NCI-H128 (cell line): ENCODE measurements around the gene BMP7.

Experiments used
- DNase-seq: peaks from one replicate; lab custom pipeline; 2025; ENCODE audit not compliant: unreplicated experiment; lab: John Stamatoyannopoulos, UW

The BMP7 gene

GRCh38 chr20:57155415-57155814 lies 111.0 kb downstream of the BMP7 start:
- DNase-seq, result no peak

GRCh38 chr20:57153238-57153905 lies 113.1 kb downstream of the BMP7 start:
- DNase-seq, result no peak

- no peak for DNase-seq
Measured at GRCh38 chr20:57152557-57152956, 113.9 kb downstream of the BMP7 start.

- DNase-seq, result no peak
Measured at GRCh38 chr20:57150559-57150958, 115.9 kb downstream of the BMP7 start.

GRCh38 chr20:57148263-57148662 lies 118.2 kb downstream of the BMP7 start:
- no peak for DNase-seq

GRCh38 chr20:57147185-57147584 lies 119.3 kb downstream of the BMP7 start:
- no peak for DNase-seq

GRCh38 chr20:57146155-57146554 lies 120.3 kb downstream of the BMP7 start:
- no peak for DNase-seq

GRCh38 chr20:57145089-57145631 lies 121.3 kb downstream of the BMP7 start:
- no peak for DNase-seq

GRCh38 chr20:57143173-57143572 lies 123.3 kb downstream of the BMP7 start:
- DNase-seq, result no peak

GRCh38 chr20:57142667-57143066 lies 123.8 kb downstream of the BMP7 start:
- DNase-seq, result no peak

- DNase-seq, result no peak
Measured at GRCh38 chr20:57141492-57141891, 124.9 kb downstream of the BMP7 start.

GRCh38 chr20:57140416-57140965 lies 126.0 kb downstream of the BMP7 start:
- DNase-seq, result no peak

- no peak for DNase-seq
Measured at GRCh38 chr20:57139342-57140093, 126.9 kb downstream of the BMP7 start.

GRCh38 chr20:57138198-57138995 lies 128.0 kb downstream of the BMP7 start:
- DNase-seq, result no peak

- no peak for DNase-seq
Measured at GRCh38 chr20:57137676-57138075, 128.8 kb downstream of the BMP7 start.

- DNase-seq, result no peak
Measured at GRCh38 chr20:57136734-57137133, 129.7 kb downstream of the BMP7 start.

- no peak for DNase-seq
Measured at GRCh38 chr20:57135875-57136274, 130.6 kb downstream of the BMP7 start.

GRCh38 chr20:57134804-57135203 lies 131.6 kb downstream of the BMP7 start:
- DNase-seq, result no peak

GRCh38 chr20:57133926-57134650 lies 132.4 kb downstream of the BMP7 start:
- DNase-seq, result no peak

GRCh38 chr20:57131601-57132391 lies 134.6 kb downstream of the BMP7 start:
- no peak for DNase-seq
